Esophagus muscularis mucosa (tissue), 3 donors: ENCODE measurements around the gene GSTA4.

ENCODE experiments used
- POLR2A ChIP-seq: fragments of 450-650 bp; IDR thresholded peaks from one replicate; pipeline ENCODE4 v1.6.1; 2017; ENCODE audit warnings: antibody characterized with exemption, moderate library complexity, mild to moderate bottlenecking, low read depth
- TF ChIP-seq, protein P1 (sequence below), 3 experiments: fragments of 200-600 bp in 2 of 3; fragments of 450-650 bp in 1 of 3; sonication (generic) in 2 of 3; IDR thresholded peaks; one replicate each; pipeline ENCODE4 v1.5.1; 2017 to 2019; ENCODE audit warnings: antibody characterized with exemption in 3 of 3, mild to moderate bottlenecking in 2 of 3, moderate library complexity in 1 of 3

DNA sequence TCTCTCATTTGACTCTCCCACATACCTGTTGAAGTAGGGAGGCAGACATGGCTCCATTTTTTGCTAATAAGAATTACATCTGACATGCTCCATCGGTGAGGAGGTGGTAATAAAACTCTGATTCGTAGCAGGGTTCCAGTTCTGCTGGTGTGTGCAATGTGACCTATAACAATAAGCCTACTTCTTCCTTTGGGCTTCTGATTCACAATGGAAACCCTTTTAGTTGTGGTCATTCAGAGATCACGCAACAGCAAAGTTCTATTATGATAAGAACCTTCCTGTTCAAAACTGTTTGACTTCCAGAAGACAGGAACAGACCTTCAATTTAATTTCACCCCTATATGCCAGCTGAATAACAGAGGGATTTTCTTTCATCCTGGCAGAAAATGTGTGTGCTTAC, 31.4 kb upstream of the GSTA4 start:
- TF ChIP-seq, protein P1, sequence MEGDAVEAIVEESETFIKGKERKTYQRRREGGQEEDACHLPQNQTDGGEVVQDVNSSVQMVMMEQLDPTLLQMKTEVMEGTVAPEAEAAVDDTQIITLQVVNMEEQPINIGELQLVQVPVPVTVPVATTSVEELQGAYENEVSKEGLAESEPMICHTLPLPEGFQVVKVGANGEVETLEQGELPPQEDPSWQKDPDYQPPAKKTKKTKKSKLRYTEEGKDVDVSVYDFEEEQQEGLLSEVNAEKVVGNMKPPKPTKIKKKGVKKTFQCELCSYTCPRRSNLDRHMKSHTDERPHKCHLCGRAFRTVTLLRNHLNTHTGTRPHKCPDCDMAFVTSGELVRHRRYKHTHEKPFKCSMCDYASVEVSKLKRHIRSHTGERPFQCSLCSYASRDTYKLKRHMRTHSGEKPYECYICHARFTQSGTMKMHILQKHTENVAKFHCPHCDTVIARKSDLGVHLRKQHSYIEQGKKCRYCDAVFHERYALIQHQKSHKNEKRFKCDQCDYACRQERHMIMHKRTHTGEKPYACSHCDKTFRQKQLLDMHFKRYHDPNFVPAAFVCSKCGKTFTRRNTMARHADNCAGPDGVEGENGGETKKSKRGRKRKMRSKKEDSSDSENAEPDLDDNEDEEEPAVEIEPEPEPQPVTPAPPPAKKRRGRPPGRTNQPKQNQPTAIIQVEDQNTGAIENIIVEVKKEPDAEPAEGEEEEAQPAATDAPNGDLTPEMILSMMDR (IDR thresholded peaks at IDR 0.05): no peak
- TF ChIP-seq POLR2A: no peak
